ENCODE measurements around the gene GYS2.
"Not testable (repeated sequence)": the region's sequence is repeated elsewhere in the genome, so short reads cannot be mapped to it uniquely, and the experiment has no call there.

GYS2 gene

GRCh38 chr12:21598651-21599050 lies 6.0 kb downstream of the GYS2 start:
- H3K36me3 ChIP-seq (ENCODE audit: control insufficient read depth, insufficient read depth, low read length): no peaks in the 10 kb centered on the region
- H3K9me3 ChIP-seq (ENCODE audit: control insufficient read depth, low read length): no peaks in the 10 kb centered on the region
- TF ChIP-seq, protein P1, sequence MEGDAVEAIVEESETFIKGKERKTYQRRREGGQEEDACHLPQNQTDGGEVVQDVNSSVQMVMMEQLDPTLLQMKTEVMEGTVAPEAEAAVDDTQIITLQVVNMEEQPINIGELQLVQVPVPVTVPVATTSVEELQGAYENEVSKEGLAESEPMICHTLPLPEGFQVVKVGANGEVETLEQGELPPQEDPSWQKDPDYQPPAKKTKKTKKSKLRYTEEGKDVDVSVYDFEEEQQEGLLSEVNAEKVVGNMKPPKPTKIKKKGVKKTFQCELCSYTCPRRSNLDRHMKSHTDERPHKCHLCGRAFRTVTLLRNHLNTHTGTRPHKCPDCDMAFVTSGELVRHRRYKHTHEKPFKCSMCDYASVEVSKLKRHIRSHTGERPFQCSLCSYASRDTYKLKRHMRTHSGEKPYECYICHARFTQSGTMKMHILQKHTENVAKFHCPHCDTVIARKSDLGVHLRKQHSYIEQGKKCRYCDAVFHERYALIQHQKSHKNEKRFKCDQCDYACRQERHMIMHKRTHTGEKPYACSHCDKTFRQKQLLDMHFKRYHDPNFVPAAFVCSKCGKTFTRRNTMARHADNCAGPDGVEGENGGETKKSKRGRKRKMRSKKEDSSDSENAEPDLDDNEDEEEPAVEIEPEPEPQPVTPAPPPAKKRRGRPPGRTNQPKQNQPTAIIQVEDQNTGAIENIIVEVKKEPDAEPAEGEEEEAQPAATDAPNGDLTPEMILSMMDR (IDR thresholded peaks at IDR 0.05): no peak
- H3K4me2 ChIP-seq (ENCODE audit: low read length): no peak overlapping the region
- no peaks in the 10 kb centered on the region for H3K79me2 ChIP-seq
- H2AFZ ChIP-seq: no peak overlapping the region
- H3K27me3 ChIP-seq (ENCODE audit: control insufficient read depth, insufficient read depth, low read length): no peaks in the 10 kb centered on the region
- no peaks in the 10 kb centered on the region for H3K4me1 ChIP-seq
- H3K4me3 ChIP-seq (ENCODE audit: low read depth, low read length): no peak overlapping the region
- H3K27ac ChIP-seq: no peak overlapping the region
- no peak overlapping the region for H3K9ac ChIP-seq

DNA sequence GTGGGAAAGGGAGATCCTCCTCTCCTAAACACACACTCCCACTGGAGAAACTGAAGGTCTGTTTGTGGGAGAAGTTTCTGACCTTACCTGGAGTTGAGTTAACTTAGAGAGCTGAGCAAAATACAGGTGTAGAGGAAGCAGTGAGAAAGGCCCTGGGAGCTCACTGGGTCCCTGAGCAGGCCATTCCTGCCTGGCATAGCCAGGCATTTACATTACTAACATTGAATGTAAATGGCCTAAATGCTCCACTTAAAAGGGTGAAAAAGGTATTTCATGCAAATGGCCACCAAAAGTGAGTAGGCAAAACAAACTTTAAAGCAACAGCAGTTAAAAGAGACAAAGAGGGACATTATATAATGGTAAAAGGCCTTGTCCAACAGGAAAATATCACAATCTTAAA lies 9.3 kb downstream of the GYS2 start:
- not testable (repeated sequence) for H2AFZ ChIP-seq; H3K79me2 ChIP-seq; H3K9ac ChIP-seq; H3K4me1 ChIP-seq; H3K4me3 ChIP-seq (ENCODE audit: low read depth, low read length); H3K9me3 ChIP-seq (ENCODE audit: control insufficient read depth, low read length); H3K36me3 ChIP-seq (ENCODE audit: control insufficient read depth, insufficient read depth, low read length); H3K27me3 ChIP-seq (ENCODE audit: control insufficient read depth, insufficient read depth, low read length); H3K4me2 ChIP-seq (ENCODE audit: low read length); H3K27ac ChIP-seq

DNA sequence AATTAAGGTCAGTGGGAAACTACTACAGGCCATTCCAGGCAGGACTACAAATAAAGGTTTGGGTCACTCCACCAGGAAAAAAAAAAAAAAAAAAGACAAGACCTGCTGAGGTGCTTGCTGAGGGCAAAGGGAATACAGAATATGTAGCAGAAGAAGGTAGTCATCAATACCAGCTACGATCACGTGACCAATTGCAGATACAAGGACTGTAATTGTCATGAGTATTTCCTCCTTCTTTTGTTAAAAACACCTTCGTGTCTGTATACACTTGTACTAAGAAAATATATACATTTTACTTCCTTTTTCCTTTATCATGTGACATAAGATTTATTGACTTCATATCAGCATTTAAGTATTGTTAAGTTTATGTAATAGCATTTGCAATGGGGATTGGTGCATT lies 19.2 kb downstream of the GYS2 start:
- Histone ChIP-seq H3K79me2 (no peaks in the 10 kb centered on the region), H3K9me3 (ENCODE audit: control insufficient read depth, low read length) (no peaks in the 10 kb centered on the region), H3K27ac (no peak overlapping the region), H3K36me3 (ENCODE audit: control insufficient read depth, insufficient read depth, low read length) (no peaks in the 10 kb centered on the region), H3K4me3 (ENCODE audit: low read depth, low read length) (no peak overlapping the region), H3K4me2 (ENCODE audit: low read length) (no peak overlapping the region), H3K4me1 (no peaks in the 10 kb centered on the region), H3K9ac (no peak overlapping the region), H3K27me3 (ENCODE audit: control insufficient read depth, insufficient read depth, low read length) (no peaks in the 10 kb centered on the region), H2AFZ (no peak overlapping the region)
- TF ChIP-seq, protein P1 (IDR thresholded peaks at IDR 0.05): no peak

- H3K4me3 ChIP-seq (ENCODE audit: low read depth, low read length); H3K9me3 ChIP-seq (ENCODE audit: control insufficient read depth, low read length); H3K36me3 ChIP-seq (ENCODE audit: control insufficient read depth, insufficient read depth, low read length); H3K4me2 ChIP-seq (ENCODE audit: low read length); H3K4me1 ChIP-seq; H2AFZ ChIP-seq; H3K79me2 ChIP-seq; H3K27me3 ChIP-seq (ENCODE audit: control insufficient read depth, insufficient read depth, low read length); H3K9ac ChIP-seq; H3K27ac ChIP-seq: not testable (repeated sequence)
Observed at GRCh38 chr12:21584403-21585182, 20.1 kb downstream of the GYS2 start.

DNA sequence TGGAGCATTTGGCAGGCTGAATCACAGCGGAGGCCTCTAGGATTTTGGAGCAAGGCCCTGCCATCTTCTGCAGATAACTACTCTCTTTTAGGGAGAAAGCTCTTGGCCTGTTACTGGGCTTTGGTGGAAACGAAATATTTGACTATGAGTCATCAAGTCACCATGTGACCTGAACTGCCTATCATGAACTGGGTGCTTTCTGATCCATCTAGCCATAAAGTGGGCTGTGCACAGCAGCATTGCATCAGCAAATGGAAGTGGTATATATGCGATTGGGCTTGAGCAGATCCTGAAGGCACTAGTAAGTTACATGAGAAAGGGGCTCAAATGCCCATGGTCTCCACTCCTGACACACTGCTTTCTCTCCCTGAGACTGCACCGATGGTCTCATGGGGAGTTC lies 21.1 kb downstream of the GYS2 start:
- H3K9ac ChIP-seq: no peak overlapping the region
- no peaks in the 10 kb centered on the region for H3K79me2 ChIP-seq
- H3K27me3 ChIP-seq (ENCODE audit: control insufficient read depth, insufficient read depth, low read length): no peaks in the 10 kb centered on the region
- H3K4me1 ChIP-seq: no peaks in the 10 kb centered on the region
- no peaks in the 10 kb centered on the region for H3K36me3 ChIP-seq (ENCODE audit: control insufficient read depth, insufficient read depth, low read length)
- TF ChIP-seq, protein P1 (IDR thresholded peaks at IDR 0.05): no peak
- H3K4me3 ChIP-seq (ENCODE audit: low read depth, low read length): no peak overlapping the region
- H3K27ac ChIP-seq: no peak overlapping the region
- H3K9me3 ChIP-seq (ENCODE audit: control insufficient read depth, low read length): no peaks in the 10 kb centered on the region
- no peak overlapping the region for H2AFZ ChIP-seq
- no peak overlapping the region for H3K4me2 ChIP-seq (ENCODE audit: low read length)
